ENCODE measurements around the gene MUC22.
"Not testable (repeated sequence)": the region's sequence is repeated elsewhere in the genome, so short reads cannot be mapped to it uniquely, and the experiment has no call there.

DNA sequence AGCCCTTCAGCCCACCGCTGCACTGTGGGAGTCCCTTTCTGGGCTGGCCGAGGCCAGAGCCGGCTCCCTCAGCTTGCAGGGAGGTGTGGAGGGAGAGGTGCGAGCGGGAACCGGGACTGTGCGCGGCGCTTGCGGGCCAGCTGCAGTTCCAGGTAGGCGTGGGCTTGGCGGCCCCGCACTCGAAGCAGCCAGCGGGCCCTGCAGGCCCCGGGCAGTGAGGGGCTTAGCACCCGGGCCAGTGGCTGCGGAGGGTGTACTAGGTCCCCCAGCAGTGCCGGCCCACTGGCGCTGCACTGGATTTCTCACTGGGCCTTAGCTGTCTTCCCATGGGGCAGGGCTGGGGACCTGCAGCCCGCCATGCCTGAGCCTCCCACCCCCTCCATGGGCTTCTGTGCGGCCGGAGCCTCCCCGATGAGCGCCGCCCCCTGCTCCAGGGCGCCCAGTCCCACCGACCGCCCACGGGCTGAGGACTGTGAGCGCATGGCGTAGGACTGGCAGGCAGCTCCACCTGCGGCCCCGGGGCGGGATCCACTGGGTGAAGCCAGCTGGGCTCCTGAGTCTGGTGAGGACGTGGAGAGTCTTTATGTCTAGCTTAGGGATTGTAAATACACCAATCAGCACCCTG, 10.5 kb downstream of the MUC22 start:
- TF ChIP-seq CTCF, POLR2A (IDR thresholded peaks at IDR 0.05): not testable (repeated sequence)

Data from body of pancreas (tissue), 4 donors.